NCI-H146 treated with DMSO at 0.1 percent for 48 hours (cell line): Measurements from ENCODE around the gene TMEM9.
"Not testable (repeated sequence)": the region's sequence is repeated elsewhere in the genome, so short reads cannot be mapped to it uniquely, and the experiment has no call there.

Experiments used
- DNase-seq: peaks from one replicate; lab custom pipeline; 2025; ENCODE audit not compliant: unreplicated experiment; lab: John Stamatoyannopoulos, UW

TMEM9 gene

GRCh38 chr1:201173736-201174135, 19.5 kb upstream of the TMEM9 start:
- no peak for DNase-seq

GRCh38 chr1:201172999-201173610, 18.8 kb upstream of the TMEM9 start:
- DNase-seq: no peak

GRCh38 chr1:201172326-201172725, 18.1 kb upstream of the TMEM9 start:
- no peak for DNase-seq

GRCh38 chr1:201171063-201172036, 17.1 kb upstream of the TMEM9 start:
- DNase-seq: no peak

- DNase-seq: peak; percentile 95
Observed at GRCh38 chr1:201170533-201171062, 16.3 kb upstream of the TMEM9 start.

- no peak for DNase-seq
Observed at GRCh38 chr1:201169971-201170532, 15.8 kb upstream of the TMEM9 start.

- no peak for DNase-seq
Observed at GRCh38 chr1:201169203-201169602, 14.9 kb upstream of the TMEM9 start.

GRCh38 chr1:201167041-201167991, 13.0 kb upstream of the TMEM9 start:
- peak; percentile 73 for DNase-seq

- DNase-seq: no peak
Observed at GRCh38 chr1:201164645-201165044, 10.4 kb upstream of the TMEM9 start.

- no peak for DNase-seq
Observed at GRCh38 chr1:201163707-201164106, 9.4 kb upstream of the TMEM9 start.

GRCh38 chr1:201163036-201163435, 8.8 kb upstream of the TMEM9 start:
- DNase-seq: not testable (repeated sequence)

GRCh38 chr1:201157949-201158348, 3.7 kb upstream of the TMEM9 start:
- DNase-seq: no peak

GRCh38 chr1:201156819-201157218, 2.5 kb upstream of the TMEM9 start:
- no peak for DNase-seq

GRCh38 chr1:201156346-201156745, 2.1 kb upstream of the TMEM9 start:
- no peak for DNase-seq

GRCh38 chr1:201155354-201155753, 1.1 kb upstream of the TMEM9 start:
- DNase-seq: no peak

- no peak for DNase-seq
Observed at GRCh38 chr1:201153474-201154388, 543 bp downstream of the TMEM9 start.

GRCh38 chr1:201149400-201149799, 4.9 kb downstream of the TMEM9 start:
- peak; percentile 13 for DNase-seq

GRCh38 chr1:201147396-201148015, 6.8 kb downstream of the TMEM9 start:
- no peak for DNase-seq
